ENCODE measurements around the gene FGF11. TPM values are rescaled to one million over a fixed set of nuclear protein-coding genes. Genes with fewer than 3 reads are reported as not detected.

Gene FGF11
- 0.32 and 0.67 TPM in 2 replicates for total RNA-seq (2014; rRNA removed; shearing (Covaris generic); ENCODE audit: low replicate concordance)

DNA sequence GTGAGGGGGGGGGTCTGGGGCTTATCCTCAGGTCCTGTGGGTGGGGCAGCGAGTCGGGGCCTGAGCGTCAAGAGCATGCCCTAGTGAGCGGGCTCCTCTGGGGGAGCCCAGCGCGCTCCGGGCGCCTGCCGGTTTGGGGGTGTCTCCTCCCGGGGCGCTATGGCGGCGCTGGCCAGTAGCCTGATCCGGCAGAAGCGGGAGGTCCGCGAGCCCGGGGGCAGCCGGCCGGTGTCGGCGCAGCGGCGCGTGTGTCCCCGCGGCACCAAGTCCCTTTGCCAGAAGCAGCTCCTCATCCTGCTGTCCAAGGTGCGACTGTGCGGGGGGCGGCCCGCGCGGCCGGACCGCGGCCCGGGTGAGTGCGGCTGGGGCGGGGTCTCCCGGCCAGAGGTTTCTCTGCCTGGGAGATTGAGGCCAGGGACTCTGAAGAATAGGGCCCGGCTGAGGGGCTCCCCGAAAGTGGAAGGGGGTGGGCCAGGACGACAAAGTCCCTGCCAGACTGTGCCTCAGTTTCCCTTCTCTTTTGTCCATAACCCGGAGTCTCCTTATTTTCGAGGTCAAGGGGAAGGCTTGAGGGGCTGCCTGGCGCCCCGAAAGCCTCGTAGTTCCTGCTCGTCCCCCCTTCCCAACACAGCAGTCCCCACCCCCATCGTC is at the start of gene FGF11:
FGF11 (plus strand) TSS at position 51 of the 651 bp plus-strand sequence; CDS start at position 160, 109 bp downstream.
- Histone ChIP-seq H3K27me3 (ENCODE audit: low read length) (no peaks in the 10 kb centered on the region), H2AFZ (ENCODE audit: low read length) (no peak within 1 kb of the TSS), H3K4me2 (ENCODE audit: low read depth, low read length, poor library complexity, severe bottlenecking) (peak within 1 kb of the TSS; percentile 10), H3K79me2 (ENCODE audit: low read length) (0 out of 2 replicates have a peak, but pooled peaks cover 4% of the 10 kb centered on the region), H3K27ac (ENCODE audit: low read length) (no peak within 1 kb of the TSS), H3K4me3 (ENCODE audit: low read length) (no peak within 1 kb of the TSS), H3K4me1 (ENCODE audit: low read length) (peaks cover 27% of the 10 kb centered on the region), H3K36me3 (ENCODE audit: insufficient read depth, low read length) (no peaks in the 10 kb centered on the region), H3K9me3 (ENCODE audit: low read length) (no peaks in the 10 kb centered on the region), H3K9ac (ENCODE audit: low read length) (no peak within 1 kb of the TSS), H3K9me2 (replicated peaks; ENCODE audit: insufficient read depth, low read length) (no peaks in the 10 kb centered on the region), H4K20me1 (ENCODE audit: insufficient read depth, low read depth, low read length) (peaks cover 9% of the 10 kb centered on the region; the same call in 1 of the 2 replicates)
- no peak for DNase-seq

GRCh38 chr17:7389924-7390910 is 49.1 kb upstream of the FGF11 start:
- H3K4me1 ChIP-seq (ENCODE audit: low read length), result peaks cover 14% of the 10 kb centered on the region
- H3K4me3 ChIP-seq (ENCODE audit: low read length), result no peak overlapping the region
- no peak overlapping the region for H2AFZ ChIP-seq (ENCODE audit: low read length)
- no peak overlapping the region for H3K9ac ChIP-seq (ENCODE audit: low read length)
- peaks cover 5% of the 10 kb centered on the region; the same call in 1 of the 2 replicates for H3K79me2 ChIP-seq (ENCODE audit: low read length)
- H3K27me3 ChIP-seq (ENCODE audit: low read length), result no peaks in the 10 kb centered on the region
- H3K27ac ChIP-seq (ENCODE audit: low read length), result no peak overlapping the region
- no peaks in the 10 kb centered on the region for H3K36me3 ChIP-seq (ENCODE audit: insufficient read depth, low read length)
- H4K20me1 ChIP-seq (ENCODE audit: insufficient read depth, low read depth, low read length), result no peaks in the 10 kb centered on the region
- H3K4me2 ChIP-seq (ENCODE audit: low read depth, low read length, poor library complexity, severe bottlenecking), result no peak overlapping the region
- H3K9me3 ChIP-seq (ENCODE audit: low read length), result no peaks in the 10 kb centered on the region
- no peaks in the 10 kb centered on the region for H3K9me2 ChIP-seq (replicated peaks; ENCODE audit: insufficient read depth, low read length)
- DNase-seq, result no peak

DNA sequence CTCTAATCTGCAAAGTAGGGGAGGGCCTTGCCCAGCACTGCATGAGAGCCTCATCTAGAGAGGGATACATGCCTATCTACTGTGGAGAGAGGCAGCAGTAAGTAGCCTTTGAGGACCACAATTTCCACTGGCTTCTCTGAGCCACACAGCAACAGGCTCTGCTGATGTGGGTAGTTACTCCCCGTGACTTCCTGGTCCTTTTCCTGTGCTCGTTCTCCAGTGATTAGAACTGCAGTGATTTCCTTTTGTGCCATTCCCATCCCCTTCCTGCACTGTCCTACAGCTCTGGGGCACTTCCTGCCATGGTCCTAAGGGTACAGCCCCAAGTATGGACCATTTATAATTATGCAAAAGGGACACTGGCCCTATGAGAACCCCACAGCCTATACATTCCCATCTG is 48.0 kb upstream of the FGF11 start:
- no peaks in the 10 kb centered on the region for H3K9me2 ChIP-seq (replicated peaks; ENCODE audit: insufficient read depth, low read length)
- H3K27ac ChIP-seq (ENCODE audit: low read length), result no peak overlapping the region
- H2AFZ ChIP-seq (ENCODE audit: low read length), result no peak overlapping the region
- H3K9ac ChIP-seq (ENCODE audit: low read length), result no peak overlapping the region
- no peak overlapping the region for H3K4me3 ChIP-seq (ENCODE audit: low read length)
- no peaks in the 10 kb centered on the region for H3K9me3 ChIP-seq (ENCODE audit: low read length)
- no peaks in the 10 kb centered on the region for H4K20me1 ChIP-seq (ENCODE audit: insufficient read depth, low read depth, low read length)
- no peak for DNase-seq
- peaks cover 5% of the 10 kb centered on the region; the same call in 1 of the 2 replicates for H3K79me2 ChIP-seq (ENCODE audit: low read length)
- H3K27me3 ChIP-seq (ENCODE audit: low read length), result no peaks in the 10 kb centered on the region
- H3K36me3 ChIP-seq (ENCODE audit: insufficient read depth, low read length), result no peaks in the 10 kb centered on the region
- H3K4me1 ChIP-seq (ENCODE audit: low read length), result peaks cover 14% of the 10 kb centered on the region
- no peak overlapping the region for H3K4me2 ChIP-seq (ENCODE audit: low read depth, low read length, poor library complexity, severe bottlenecking)

DNA sequence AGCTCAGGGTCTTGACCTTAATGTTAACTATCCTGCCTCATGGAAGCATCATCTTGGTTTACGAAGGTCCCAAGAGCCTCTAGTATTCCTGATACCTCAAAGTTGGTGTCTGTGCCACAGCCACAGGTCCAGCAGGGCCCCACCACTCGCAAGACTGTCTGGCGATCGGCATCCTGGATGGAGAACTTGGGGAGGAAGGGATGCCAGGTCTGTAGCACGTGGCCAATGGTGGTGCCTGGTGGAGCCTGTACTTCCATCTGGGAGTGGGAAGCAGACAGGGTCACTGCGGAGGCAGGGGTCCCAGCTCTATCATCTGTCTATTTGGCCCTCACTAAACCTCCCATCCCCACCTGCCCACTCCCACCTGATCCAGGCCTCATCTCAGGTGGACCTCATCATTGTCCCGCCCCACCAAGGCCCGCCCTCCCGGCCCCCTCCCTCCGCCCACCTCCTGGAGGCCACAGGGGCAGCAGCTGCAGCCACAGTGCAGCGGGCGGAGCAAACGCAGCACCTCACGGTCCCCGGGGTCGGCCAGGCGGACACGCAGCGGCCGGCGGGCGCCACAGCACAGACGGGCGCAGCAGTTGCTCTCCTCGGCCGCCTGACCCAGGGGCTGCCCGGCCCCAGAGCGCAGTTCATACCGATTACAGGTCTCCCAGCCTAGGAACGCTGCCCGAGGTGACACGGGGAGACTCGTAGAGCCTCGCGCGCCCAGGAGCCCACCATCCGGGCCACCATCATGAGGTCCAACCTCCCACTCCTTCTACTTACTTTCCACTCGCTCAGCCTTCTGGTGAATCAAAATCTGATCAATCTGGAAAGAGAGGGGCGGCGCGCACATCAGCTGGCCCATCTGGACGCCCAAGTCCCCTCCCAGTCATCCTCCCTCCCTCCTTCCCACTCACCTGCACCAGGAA is 46.4 kb upstream of the FGF11 start:
- H3K27ac ChIP-seq (ENCODE audit: low read length), result no peak overlapping the region
- H3K27me3 ChIP-seq (ENCODE audit: low read length), result no peaks in the 10 kb centered on the region
- H3K79me2 ChIP-seq (ENCODE audit: low read length), result peaks cover 5% of the 10 kb centered on the region; the same call in 1 of the 2 replicates
- peak overlapping the region; percentile 82 for H3K9ac ChIP-seq (ENCODE audit: low read length)
- no peaks in the 10 kb centered on the region for H4K20me1 ChIP-seq (ENCODE audit: insufficient read depth, low read depth, low read length)
- peak overlapping the region; percentile 91 for H3K4me3 ChIP-seq (ENCODE audit: low read length)
- H3K36me3 ChIP-seq (ENCODE audit: insufficient read depth, low read length), result no peaks in the 10 kb centered on the region
- H3K4me2 ChIP-seq (ENCODE audit: low read depth, low read length, poor library complexity, severe bottlenecking), result peak overlapping the region; percentile 89
- no peaks in the 10 kb centered on the region for H3K9me3 ChIP-seq (ENCODE audit: low read length)
- H3K9me2 ChIP-seq (replicated peaks; ENCODE audit: insufficient read depth, low read length), result no peaks in the 10 kb centered on the region
- no peak overlapping the region for H2AFZ ChIP-seq (ENCODE audit: low read length)
- peaks cover 14% of the 10 kb centered on the region for H3K4me1 ChIP-seq (ENCODE audit: low read length)
- DNase-seq, result no peak

GRCh38 chr17:7393613-7394451 is 45.5 kb upstream of the FGF11 start:
- Histone ChIP-seq H3K27me3 (ENCODE audit: low read length) (no peaks in the 10 kb centered on the region), H3K9ac (ENCODE audit: low read length) (peak overlapping the region; percentile 82), H3K79me2 (ENCODE audit: low read length) (peaks cover 5% of the 10 kb centered on the region; the same call in 1 of the 2 replicates), H3K4me1 (ENCODE audit: low read length) (peaks cover 14% of the 10 kb centered on the region), H3K27ac (ENCODE audit: low read length) (0 out of 2 replicates have a peak overlapping the region, but pooled peaks have one; percentile 17), H4K20me1 (ENCODE audit: insufficient read depth, low read depth, low read length) (no peaks in the 10 kb centered on the region), H2AFZ (ENCODE audit: low read length) (peak overlapping the region; percentile 90), H3K36me3 (ENCODE audit: insufficient read depth, low read length) (no peaks in the 10 kb centered on the region), H3K4me3 (ENCODE audit: low read length) (peak overlapping the region; percentile 91), H3K9me2 (replicated peaks; ENCODE audit: insufficient read depth, low read length) (no peaks in the 10 kb centered on the region), H3K4me2 (ENCODE audit: low read depth, low read length, poor library complexity, severe bottlenecking) (peak overlapping the region; percentile 89), H3K9me3 (ENCODE audit: low read length) (no peaks in the 10 kb centered on the region)
- DNase-seq, result peak; percentile 83

DNA sequence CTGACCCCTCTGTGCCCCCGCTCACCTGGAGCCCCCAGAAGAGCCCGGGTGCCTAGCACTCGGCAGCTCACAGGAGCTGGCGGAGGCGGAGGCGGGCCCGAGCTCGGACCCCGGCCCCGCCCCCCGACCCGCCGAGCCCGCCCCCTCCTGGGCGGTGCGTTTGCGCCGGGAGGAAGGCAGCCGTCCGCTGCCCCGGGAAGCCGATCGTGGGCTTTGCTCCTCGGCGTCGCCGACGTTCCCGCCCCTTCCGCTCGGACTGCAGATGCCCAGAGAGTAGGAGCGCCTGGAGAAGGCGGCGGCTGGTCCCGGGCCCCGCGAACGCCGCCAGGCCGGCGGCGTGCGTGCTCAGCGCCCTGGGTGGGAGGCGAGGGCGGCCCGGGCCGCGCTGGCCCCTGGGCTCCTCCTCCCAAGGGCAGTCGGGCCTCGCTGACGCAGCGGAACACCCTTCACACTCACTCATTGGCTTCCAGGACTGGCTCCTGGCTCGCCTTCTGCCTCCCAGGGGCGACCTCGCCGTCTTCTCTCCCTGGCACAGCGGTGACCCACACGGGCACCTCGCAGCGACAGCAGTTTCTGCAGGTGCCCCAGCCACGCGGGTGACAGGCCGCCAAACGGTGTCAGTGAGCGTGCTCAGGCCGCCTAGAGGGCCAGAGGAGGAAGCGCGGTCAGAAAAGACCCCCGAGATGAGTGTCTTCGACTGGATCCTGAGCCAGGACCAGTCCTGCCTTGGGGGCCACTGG is 44.7 kb upstream of the FGF11 start, which contains the start of gene PLSCR3:
PLSCR3 (minus strand) TSS at position 74 of the 740 bp plus-strand sequence. CDS start 415 bp downstream, outside the sequence.
- DNase-seq, result peak; percentile 93
- Histone ChIP-seq H3K27me3 (ENCODE audit: low read length) (no peaks in the 10 kb centered on the region), H3K36me3 (ENCODE audit: insufficient read depth, low read length) (no peaks in the 10 kb centered on the region), H4K20me1 (ENCODE audit: insufficient read depth, low read depth, low read length) (no peaks in the 10 kb centered on the region), H3K4me3 (ENCODE audit: low read length) (peak within 1 kb of the TSS; percentile 91), H3K9me2 (replicated peaks; ENCODE audit: insufficient read depth, low read length) (no peaks in the 10 kb centered on the region), H3K9ac (ENCODE audit: low read length) (peak within 1 kb of the TSS; percentile 82), H2AFZ (ENCODE audit: low read length) (peak within 1 kb of the TSS; percentile 90), H3K79me2 (ENCODE audit: low read length) (peaks cover 5% of the 10 kb centered on the region; the same call in 1 of the 2 replicates), H3K27ac (ENCODE audit: low read length) (0 out of 2 replicates have a peak within 1 kb of the TSS, but pooled peaks have one; percentile 17), H3K9me3 (ENCODE audit: low read length) (no peaks in the 10 kb centered on the region), H3K4me1 (ENCODE audit: low read length) (peaks cover 14% of the 10 kb centered on the region), H3K4me2 (ENCODE audit: low read depth, low read length, poor library complexity, severe bottlenecking) (peak within 1 kb of the TSS; percentile 89)

All from Karpas-422 (cell line).